ENCODE results near the gene TSEN2. TPM values are rescaled to one million over a fixed set of nuclear protein-coding genes. Genes with fewer than 3 reads are reported as not detected.

Gene TSEN2
- total RNA-seq, 2 donors from 2014 or later = 16.6 to 18.2 TPM

GRCh38 chr3:12574131-12574530 is 89.9 kb downstream of the TSEN2 start:
- H3K9me3 ChIP-seq (ENCODE audit: control insufficient read depth, low read length) = no peaks in the 10 kb centered on the region
- no peaks in the 10 kb centered on the region for H3K27me3 ChIP-seq (ENCODE audit: control insufficient read depth, insufficient read depth, low read length, poor library complexity, severe bottlenecking)
- no peaks in the 10 kb centered on the region for H3K27me3 Mint-ChIP-seq (ENCODE audit: insufficient read depth)
- no peak overlapping the region for H3K27ac ChIP-seq (ENCODE audit: low read depth, low read length)
- no peaks in the 10 kb centered on the region for H3K4me1 ChIP-seq (ENCODE audit: control insufficient read depth, insufficient read depth, low read length)
- H3K4me3 ChIP-seq (ENCODE audit: low read length) = no peak overlapping the region
- no peak for TF ChIP-seq CTCF (conservative IDR thresholded peaks at IDR 0.05)
- no peak for DNase-seq
- no peak overlapping the region for H3K9ac ChIP-seq (ENCODE audit: extremely low read depth, low read length, poor library complexity, severe bottlenecking)
- peaks cover 83% of the 10 kb centered on the region for H3K36me3 ChIP-seq (ENCODE audit: control insufficient read depth, insufficient read depth, low read length)
- H3K9me3 Mint-ChIP-seq = no peaks in the 10 kb centered on the region
- H3K4me1 Mint-ChIP-seq = no peaks in the 10 kb centered on the region
- H3K4me3 Mint-ChIP-seq = no peak overlapping the region
- peak overlapping the region; percentile 76 for H3K27ac Mint-ChIP-seq
- peaks cover 81% of the 10 kb centered on the region for H3K36me3 Mint-ChIP-seq (ENCODE audit: low read depth)
- WGBS, 2 experiments (ENCODE audit: insufficient coverage in 1 of 2, insufficient read length in 1 of 2) = 95 to 97% methylated on average over 6 of the region's 6 CpGs

DNA sequence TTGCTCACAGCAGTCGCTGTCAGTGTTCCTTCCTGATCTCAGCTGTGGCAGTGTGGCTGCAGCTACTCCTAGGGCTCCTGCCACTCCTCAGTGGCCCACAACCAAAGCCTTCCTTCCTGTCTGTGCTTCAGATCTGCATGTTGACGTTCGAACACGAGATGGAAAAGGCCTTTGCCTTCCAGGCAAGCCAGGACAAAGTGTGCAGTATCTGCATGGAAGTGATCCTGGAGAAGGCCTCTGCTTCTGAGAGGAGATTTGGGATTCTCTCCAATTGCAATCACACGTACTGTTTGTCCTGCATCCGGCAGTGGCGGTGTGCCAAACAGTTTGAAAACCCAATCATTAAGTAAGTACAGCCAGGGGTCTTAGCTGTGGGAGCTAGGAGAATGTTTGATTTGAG is 90.4 kb downstream of the TSEN2 start:
- H3K9me3 ChIP-seq (ENCODE audit: control insufficient read depth, low read length) = no peaks in the 10 kb centered on the region
- WGBS, 2 experiments (ENCODE audit: insufficient coverage in 1 of 2, insufficient read length in 1 of 2) = 94 to 96% methylated on average over 5 to 7 of the region's 7 CpGs
- DNase-seq = no peak
- Mint-ChIP-seq H3K4me3 (no peak overlapping the region), H3K9me3 (no peaks in the 10 kb centered on the region), H3K36me3 (ENCODE audit: low read depth) (peaks cover 81% of the 10 kb centered on the region), H3K4me1 (no peaks in the 10 kb centered on the region), H3K27ac (no peak overlapping the region), H3K27me3 (ENCODE audit: insufficient read depth) (no peaks in the 10 kb centered on the region)
- H3K27ac ChIP-seq (ENCODE audit: low read depth, low read length) = no peak overlapping the region
- no peak overlapping the region for H3K4me3 ChIP-seq (ENCODE audit: low read length)
- no peaks in the 10 kb centered on the region for H3K27me3 ChIP-seq (ENCODE audit: control insufficient read depth, insufficient read depth, low read length, poor library complexity, severe bottlenecking)
- no peak overlapping the region for H3K9ac ChIP-seq (ENCODE audit: extremely low read depth, low read length, poor library complexity, severe bottlenecking)
- no peaks in the 10 kb centered on the region for H3K4me1 ChIP-seq (ENCODE audit: control insufficient read depth, insufficient read depth, low read length)
- H3K36me3 ChIP-seq (ENCODE audit: control insufficient read depth, insufficient read depth, low read length) = peaks cover 84% of the 10 kb centered on the region
- no peak for TF ChIP-seq CTCF (conservative IDR thresholded peaks at IDR 0.05)

- Mint-ChIP-seq H3K4me1 (no peaks in the 10 kb centered on the region), H3K27me3 (ENCODE audit: insufficient read depth) (no peaks in the 10 kb centered on the region), H3K9me3 (no peaks in the 10 kb centered on the region), H3K27ac (no peak overlapping the region), H3K4me3 (no peak overlapping the region), H3K36me3 (ENCODE audit: low read depth) (peaks cover 76% of the 10 kb centered on the region)
- Histone ChIP-seq H3K9me3 (ENCODE audit: control insufficient read depth, low read length) (no peaks in the 10 kb centered on the region), H3K27me3 (ENCODE audit: control insufficient read depth, insufficient read depth, low read length, poor library complexity, severe bottlenecking) (no peaks in the 10 kb centered on the region), H3K4me1 (ENCODE audit: control insufficient read depth, insufficient read depth, low read length) (no peaks in the 10 kb centered on the region), H3K36me3 (ENCODE audit: control insufficient read depth, insufficient read depth, low read length) (peaks cover 80% of the 10 kb centered on the region), H3K27ac (ENCODE audit: low read depth, low read length) (no peak overlapping the region), H3K4me3 (ENCODE audit: low read length) (no peak overlapping the region), H3K9ac (ENCODE audit: extremely low read depth, low read length, poor library complexity, severe bottlenecking) (no peak overlapping the region)
- no peak for DNase-seq
- WGBS, 2 experiments (ENCODE audit: insufficient coverage in 1 of 2, insufficient read length in 1 of 2) = 92 to 100% methylated on average over 2 to 5 of the region's 5 CpGs
- no peak for TF ChIP-seq CTCF (conservative IDR thresholded peaks at IDR 0.05)
Observed at GRCh38 chr3:12577379-12577778, 93.1 kb downstream of the TSEN2 start.
